Right forelimb (tissue), 1 donor: ENCODE measurements around the gene ITPR2.
"Not testable (repeated sequence)": the region's sequence is repeated elsewhere in the genome, so short reads cannot be mapped to it uniquely, and the experiment has no call there.

Source experiments
- DNase-seq: peaks from one replicate; pipeline ENCODE4 v3.0.0-alpha.2; 2018

Gene ITPR2

DNA sequence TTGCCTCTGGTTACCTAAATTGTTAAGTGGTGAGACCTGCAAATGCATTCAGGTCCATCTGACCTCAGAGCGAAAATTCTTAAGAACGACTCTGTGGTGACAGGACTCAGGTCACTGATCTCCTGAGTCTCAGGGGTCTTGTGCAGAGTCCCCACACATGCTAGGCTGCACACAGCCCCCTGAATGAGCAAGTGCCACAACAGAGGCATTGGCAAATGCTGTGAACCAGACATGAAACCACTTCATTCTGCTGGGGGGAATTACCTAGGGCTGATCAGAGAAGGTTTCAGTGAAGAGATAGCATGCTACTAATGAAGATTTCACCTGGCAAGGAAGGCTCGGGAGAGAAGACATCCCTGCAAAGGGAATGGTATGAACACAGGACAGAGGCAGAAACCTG, 281.6 kb downstream of the ITPR2 start:
- DNase-seq, result no peak

DNA sequence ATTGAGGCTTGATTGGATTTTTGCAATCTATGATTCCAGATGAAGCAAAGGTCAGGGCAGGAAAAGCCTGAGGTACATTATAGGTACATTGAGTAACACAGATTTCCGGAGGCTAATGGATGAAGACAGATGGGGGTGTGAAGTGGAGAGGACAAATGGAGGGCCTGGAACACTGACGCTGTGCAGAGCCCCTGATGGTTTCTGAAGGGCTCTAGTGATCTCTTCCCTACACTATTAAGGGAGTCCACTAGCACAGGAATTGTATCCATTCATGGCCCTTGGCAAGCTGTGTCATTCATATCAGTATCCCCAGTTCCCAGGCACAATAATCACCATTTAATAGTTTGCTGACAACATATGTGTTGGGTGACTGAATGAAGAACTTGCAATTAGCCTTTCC, 284.8 kb downstream of the ITPR2 start:
- no peak for DNase-seq

DNA sequence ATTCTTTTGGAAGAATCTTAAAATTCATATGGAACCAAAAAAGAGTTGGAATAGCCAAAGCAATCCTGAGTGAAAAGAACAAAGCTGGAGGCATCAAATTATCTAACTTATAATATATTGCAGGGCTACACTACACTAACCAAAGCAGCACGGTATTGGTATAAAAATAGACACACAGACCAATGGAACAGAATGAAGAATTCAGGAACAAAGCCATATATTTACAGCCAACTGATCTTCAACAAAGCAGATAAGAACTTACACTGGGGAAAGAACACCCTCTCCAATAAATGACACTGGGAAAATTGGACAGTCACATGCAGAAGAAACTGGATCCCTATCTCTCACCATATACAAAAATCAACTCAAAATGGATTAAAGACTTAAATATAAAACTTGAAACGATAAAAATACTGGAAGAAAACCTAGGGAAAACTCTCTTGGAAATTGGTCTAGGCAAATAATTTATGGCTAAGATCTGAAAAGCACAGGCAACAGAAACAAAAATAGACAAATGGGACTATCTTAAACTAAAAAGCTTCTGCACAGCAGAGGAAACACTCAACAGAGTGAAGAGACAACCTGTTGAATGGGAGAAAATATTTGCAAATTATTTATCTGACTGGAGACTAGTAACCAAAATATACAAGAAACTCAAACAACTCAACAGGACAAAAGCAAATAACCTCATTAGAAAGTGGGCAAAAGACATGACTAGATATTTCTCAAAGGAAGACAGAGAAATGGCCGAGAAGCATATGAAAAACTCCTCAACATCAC, 286.3 kb downstream of the ITPR2 start:
- no peak for DNase-seq

DNA sequence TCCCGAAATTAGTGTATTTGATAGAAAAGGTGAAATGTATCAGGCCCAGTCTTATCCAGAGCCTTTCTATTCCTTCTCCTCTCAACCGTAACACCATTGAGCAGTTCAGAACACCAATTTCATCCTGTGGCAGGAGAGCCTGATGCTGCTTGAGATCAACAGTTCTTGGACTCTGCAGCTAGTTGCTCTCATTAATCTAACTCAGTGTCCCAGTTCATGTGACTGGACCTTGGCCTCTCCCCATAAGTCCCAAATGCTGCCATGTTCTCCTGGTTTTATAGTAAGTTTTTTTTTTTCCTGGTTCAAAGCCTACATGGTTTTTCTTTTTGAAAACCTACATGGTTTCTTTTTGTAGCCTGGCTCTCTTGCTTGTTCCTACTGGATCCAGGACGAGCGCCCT, 293.9 kb downstream of the ITPR2 start:
- DNase-seq, result no peak

DNA sequence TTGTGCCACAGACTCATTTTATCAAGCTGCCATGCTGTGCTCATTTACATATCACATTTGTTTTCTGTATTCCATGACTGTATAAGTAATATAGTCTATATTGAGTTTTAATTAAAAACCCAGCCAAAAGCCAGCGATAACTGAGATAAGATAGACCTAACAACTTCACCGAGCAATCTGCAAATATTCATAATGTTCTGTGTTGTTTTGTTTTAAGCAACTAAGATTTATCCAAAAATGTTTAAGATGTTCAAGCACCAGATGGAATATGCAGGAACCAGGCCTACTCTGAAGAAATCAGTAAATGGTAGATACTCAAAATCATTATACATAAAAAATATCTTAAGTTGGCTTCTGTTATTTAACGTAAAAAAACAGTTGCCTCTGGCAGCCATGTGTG, 295.3 kb downstream of the ITPR2 start:
- no peak for DNase-seq

DNA sequence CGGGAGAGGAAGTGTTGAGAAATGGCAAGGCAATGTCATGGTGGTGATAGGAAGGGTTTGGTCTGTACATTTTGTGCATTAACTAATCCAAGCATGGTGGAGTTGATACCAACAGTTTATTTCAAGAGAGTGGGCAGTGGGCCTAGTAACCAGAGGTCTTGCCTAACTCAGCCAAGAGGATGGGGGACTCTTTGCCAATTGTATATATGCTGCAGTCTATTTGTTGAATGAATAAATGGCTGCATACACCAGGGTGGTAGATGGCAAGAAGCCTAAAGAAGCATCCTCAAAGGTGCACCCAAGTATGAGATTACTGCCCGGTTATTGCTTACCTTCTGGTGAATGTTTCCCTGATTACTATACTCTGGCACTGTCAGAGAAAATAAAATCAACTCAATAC, 295.9 kb downstream of the ITPR2 start:
- DNase-seq, result no peak

DNA sequence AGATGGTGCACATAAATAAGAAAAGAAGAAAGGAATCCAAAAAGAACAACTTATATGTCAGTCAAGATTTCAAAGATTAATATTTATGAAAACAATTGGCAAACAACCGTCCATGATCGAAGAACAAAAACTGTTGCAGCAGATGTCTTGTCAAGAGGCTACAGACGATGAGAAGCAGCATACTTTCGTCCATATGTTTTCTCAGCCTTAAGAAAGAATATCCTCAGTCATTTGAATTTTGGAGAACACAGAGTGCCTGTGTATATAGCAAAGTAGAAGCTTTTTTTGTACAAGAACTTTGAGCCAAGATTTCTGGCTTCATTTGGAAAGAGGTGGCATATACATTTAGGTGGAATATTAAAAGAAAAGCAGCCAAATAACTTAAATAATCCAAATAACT, 297.2 kb downstream of the ITPR2 start:
- DNase-seq, result no peak

DNA sequence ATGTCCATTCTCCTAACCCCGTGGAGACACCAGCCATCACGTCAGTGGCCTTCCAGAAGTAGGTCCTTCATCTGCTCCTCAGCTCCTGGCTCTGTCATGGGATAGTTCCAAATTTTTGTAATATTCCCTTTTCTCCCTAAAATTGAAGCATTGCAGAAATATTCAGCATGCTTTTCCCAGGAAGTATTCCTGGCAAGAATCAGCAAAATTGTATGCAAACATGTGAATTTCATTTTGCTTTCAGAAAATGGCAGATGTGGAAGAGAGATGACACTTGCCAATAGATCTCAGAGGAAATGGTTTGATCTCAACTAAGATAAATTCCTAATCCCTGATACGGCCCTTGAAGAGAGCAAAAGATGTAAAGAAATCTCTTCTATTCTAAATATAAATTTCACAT, 298.9 kb downstream of the ITPR2 start:
- no peak for DNase-seq

DNA sequence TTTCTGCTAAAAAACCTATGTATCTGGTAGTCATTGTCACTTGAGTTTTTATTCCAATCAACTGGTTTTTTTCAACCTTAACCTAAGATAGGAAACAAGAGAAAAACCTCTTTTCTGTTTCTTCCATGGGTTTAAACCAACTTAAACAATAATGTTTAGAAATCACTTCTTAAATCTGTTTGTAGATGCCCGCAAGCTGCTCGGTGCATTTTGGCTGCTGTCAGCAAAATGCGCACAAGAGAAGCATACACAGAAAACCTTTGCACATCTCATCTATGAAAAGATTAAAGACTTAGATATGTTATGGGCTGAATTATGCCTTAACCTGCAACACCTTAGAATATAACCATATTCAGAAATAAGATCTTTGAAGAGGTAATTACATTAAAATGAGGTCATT, 299.8 kb downstream of the ITPR2 start:
- no peak for DNase-seq

DNA sequence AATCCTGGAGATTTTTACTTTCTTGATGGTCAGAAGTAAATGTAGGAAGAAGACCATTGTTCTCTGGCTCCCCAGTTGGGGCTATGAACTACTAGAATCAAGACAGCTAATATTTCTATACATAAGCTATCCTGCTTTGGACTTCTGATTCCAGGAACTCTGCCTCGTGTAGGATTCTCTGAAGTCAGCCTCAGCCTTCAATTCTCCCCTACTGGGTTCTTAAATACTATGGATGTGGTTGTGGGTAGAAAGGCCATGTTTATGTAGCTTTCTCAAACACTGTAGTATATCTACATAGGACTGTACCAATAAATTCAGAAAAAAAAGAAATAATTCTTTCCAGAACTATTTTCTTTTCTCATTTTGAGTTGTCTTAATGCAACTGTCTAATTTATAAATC, 302.5 kb downstream of the ITPR2 start:
- no peak for DNase-seq

DNA sequence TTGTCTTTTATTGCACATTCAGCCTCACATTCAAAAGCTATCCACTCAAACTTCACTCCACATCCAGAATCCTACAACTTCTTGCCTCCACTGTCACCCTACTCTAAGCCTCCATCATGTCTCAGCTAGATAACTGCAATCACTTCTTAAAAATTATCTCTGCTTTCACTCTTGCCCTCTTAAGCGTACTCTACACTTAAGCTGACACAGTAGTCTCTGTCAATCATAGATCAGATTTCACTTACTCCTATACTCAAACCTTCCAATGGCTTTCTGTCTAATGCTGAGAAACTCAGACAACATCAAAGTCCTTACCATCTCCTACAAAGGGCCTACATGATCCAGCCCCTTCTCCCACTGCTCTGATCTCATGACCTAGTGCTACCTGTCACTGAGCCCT, 304.1 kb downstream of the ITPR2 start:
- DNase-seq, result no peak

DNA sequence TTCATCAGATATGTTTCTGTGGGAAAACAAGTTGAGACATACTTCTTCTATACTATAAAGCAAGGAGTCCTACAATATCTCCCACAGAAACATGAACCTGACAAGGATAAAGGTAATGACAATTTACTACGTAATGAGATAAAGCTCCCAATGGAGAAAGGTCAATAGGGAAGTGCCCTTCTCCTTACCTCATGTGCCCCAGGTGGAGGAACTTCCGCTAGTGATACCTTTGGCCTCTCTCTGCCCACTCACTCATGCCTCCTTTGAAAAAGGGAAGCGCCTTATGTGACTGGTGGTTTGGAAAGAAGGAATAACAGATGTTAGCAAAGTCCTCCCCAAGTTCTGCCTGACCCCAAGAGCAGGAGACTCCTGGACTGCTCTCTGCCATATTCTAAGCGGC, 305.3 kb downstream of the ITPR2 start:
- no peak for DNase-seq

DNA sequence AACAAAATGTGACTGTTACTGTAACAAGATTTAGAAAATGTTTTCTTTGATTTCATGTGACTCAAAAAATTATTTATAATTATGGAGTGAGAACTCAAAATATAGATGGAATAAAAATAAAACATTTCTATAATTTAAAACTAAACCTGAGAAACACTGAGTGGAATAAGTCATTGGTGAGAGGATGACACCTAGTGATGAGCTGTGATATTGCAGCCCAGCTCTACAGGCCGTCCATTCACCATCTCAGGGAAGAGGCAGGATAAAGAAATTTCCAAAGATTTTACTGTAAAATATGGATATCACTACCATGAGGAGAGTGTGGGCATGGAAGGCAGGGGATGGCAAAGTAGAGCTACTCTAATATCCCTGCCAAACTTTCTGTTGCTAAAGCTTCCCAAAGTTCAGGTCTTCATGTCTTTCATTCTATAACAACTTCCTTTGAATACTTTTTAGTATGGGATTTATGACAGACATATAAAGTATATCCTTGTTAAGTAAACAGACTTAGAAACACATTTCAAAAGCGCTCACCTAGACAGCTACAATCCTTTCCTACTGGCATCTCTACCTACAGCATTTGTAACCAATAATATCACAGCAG, 308.0 kb downstream of the ITPR2 start:
- no peak for DNase-seq

DNA sequence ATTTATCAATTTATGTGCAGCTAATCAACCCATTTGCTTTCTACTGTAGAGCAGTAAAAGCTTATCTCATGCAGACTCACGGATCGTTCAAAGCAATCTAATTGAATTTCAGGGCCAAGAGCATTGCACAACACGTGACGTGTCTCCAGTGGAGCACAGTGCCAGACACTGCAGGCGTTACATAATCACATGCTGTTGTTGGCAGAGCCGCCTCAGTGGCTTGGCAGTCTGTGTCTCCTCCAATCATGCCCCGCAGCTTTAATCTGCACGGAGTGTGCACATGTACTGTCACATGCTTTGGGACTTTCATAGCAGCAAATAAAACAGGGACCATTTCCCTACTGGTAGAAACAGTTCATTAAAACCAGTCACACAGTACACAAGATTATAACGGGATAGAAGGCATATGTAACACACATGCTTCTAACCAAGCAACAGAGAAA, 309.3 kb downstream of the ITPR2 start:
- peak; percentile 53 for DNase-seq

DNA sequence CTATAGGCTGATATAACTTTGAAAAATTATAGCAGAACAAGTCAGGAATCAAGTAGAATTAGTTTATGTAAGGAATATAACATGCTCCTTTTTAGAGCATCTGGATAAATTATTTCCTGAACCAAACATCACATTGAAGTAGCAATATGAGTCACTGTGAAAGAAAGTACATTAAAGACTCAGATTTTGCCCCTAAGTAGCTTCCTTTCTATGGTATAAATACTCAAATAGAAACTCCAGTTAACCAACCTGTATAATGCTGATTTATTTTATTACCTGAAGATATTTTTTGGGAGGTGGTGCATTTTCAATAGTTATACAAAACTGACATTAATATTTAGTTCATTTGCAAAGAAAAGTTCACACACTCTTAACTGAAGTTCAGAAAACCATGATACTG, 312.1 kb downstream of the ITPR2 start:
- DNase-seq, result no peak

DNA sequence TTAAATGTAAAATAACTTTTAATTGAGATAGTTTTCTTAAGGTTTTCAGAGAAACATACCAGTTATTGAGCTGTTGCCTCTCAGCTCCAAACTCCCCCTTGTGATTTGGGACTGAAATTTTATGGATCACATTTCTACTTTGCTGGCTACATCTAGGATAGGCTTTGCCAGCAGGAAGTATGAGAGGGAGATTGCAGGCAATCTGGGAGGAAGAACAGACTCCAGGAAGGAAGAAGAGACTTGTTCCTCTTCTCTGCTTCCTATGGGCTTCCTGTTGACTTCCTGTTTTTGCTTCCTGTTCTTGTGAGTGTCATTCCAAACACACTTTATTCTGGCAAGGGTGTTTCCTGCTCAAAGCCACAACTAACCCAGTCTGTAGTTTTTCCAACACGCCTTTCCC, 312.9 kb downstream of the ITPR2 start:
- no peak for DNase-seq

DNA sequence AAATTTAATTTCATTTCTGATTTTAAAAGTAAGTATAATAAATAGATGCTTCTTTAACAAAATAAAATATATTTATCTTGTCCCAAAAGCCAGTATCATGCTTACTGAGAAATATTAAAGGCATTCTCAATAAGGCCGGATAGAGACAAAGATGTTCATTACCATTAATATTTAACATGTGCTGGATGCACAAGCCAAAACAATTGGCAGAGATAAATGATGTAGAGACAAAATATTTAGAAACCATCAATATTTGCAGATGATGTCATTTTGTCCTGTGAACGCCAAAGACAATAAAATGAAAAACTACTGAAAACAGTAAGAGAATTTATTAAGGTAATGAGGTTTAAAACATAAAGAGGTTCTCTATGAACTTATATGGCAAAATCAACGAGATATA, 313.5 kb downstream of the ITPR2 start:
- no peak for DNase-seq

DNA sequence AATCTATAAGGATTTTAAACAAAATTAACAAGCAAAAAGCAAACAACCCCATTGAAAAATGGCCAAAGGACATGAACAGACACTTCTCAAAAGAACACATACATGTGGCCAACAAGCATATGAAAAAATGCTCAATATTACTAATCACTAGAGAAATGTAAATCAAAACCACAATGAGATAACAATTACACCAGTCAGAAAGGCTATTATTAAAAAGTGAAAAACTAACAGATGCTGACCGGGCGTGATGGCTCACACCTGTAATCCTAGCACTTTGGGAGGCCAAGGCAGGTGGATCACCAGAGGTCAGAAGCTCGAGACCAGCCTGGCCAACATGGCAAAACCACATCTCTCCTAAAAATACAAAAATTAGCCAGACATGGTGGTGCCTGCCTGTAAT, 315.7 kb downstream of the ITPR2 start:
- not testable (repeated sequence) for DNase-seq

DNA sequence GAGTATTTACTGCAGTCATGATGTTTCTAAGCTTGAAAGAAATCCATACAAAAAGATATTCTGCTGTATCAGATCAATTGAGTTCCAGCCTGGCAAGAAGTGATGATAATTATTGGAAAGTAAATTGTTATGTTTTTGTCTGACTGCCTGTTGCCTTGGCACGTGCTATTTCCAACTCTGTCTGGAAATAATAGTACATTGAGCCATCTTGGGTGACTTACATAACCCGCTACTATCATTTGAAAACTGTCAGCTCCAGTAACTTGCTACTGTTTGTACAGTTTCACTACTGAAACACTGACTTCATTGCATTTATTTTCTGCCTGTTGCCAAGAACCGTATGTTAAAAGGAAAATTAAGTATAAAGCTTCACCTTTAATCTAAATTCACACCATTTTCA, 318.6 kb downstream of the ITPR2 start:
- no peak for DNase-seq

DNA sequence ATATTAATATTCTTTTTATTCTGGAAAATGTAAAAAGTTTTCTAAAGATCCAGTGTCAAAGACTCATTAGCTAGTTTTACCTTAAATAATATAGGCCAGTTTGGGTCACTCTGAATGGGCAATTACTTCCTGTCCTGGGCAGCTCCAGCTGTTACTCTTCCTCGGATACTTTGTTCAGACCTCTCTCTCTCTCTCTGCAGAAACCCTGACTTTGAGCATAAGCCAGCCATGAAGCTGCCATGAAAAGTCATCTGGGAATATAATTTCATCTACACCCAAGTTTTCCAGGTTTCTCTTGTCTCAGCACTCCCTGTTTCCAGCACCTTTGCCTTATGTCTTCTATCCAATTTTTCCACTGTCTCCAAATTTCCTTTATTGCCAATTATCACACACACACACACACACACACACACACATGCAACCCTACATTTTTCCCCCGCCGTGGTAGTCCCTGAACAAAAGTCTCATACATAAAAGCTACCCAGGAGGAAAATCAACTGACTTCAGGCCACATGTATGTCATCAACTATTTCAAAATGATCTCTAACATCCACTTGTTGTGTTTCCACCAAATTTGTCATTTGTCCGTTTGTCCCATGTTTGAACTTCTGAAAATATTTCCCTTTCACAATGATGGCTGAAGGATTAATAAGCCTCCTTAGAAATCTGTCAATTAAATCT, 319.5 kb downstream of the ITPR2 start:
- no peak for DNase-seq

DNA sequence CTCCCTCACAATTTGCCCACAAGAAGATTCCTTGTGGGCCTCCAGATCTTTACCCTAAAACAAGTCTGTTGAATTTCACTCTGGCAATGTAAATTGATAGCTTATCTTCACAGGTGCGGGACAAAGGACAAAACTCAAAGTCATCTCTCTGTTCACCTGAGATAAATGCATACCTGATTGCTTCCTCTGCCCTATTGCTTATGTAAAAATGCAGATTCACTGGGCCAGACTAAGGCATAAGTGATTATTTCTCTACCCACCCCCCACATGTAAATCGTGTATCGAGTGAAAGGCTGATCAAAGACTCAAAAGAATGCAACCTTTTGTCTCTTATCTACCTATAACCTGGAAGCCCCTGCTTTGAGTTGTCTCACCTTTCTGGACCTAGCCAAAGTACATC, 320.8 kb downstream of the ITPR2 start:
- no peak for DNase-seq

DNA sequence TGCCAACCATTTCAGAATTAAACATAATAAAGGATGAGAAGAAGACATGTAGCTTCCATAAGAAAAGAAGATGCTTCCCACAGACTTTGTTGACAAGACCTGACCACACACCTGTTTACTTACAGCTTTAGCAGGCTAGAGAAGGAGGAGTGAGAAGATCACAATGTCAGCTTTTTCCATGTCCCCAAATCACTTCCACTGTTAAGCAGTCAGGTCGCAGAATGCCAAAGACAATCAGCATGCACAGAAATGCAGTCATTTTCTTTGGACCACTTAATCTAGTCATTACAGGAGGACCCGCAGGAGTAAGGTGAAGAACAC, 322.7 kb downstream of the ITPR2 start:
- no peak for DNase-seq

DNA sequence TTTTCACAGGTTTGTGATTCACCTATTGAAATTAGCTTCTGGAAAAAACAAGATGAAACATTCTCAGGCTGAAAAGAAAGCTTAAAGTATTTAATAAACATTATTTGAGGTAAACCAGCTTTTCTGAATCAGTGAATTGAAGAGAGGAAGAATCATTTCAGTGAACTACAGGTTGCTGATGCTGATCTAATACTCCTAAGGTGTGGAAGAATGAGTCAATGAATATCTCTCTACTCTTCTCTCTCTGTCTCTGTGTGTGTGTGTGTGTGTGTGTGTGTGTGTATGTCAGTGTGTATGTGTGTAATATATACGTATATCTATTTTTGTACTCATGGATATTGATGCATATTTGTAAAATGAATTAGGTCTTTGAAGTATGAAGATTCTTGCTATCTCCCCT, 325.4 kb downstream of the ITPR2 start:
- DNase-seq, result no peak

DNA sequence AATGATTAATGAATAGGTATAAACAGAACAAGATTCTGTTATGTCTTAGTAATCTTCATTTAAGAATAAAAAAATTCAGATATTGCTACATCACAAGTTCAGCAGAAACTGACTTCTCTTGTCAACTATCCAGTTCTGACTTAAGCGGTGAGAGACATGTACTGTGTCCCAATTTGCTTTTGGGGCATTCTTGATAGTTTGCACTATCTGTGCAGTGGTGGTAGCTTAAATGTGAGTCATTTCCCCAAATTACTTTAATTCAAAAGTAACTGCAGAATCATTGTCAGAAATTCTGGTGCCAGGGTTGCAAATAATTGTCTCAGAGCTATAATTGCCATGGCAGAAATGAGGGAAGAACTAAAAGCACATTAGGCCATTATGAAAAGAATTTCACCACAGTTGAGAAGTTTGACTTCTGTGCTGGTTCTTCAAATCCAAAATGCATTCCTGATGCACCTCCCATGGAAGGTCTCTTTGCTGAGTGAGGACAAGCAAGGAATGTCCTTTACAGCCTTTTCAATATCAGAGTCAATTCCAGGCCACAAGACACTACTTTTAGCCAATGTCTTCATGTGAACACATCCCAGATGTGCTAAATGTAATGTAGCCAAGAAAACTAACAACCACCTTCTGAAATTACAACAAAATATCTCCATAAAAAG, 332.9 kb downstream of the ITPR2 start:
- no peak for DNase-seq
